Endothelial cell of umbilical vein (primary cell): ENCODE results near the gene TSEN34. TPM values are rescaled to one million over a fixed set of nuclear protein-coding genes. Genes with fewer than 3 reads are reported as not detected.
"Not testable (repeated sequence)": the region's sequence is repeated elsewhere in the genome, so short reads cannot be mapped to it uniquely, and the experiment has no call there.

Experiments
- BruUV-seq: library from RNA; stranded (reverse); fragments of 400-500 nt; replicated peaks from 2 replicates; lab custom pipeline; 2021; lab: Mats Ljungman, UMichigan
- CTCF ChIA-PET: fragments of 300-600, 350-600 bp; sonication (Branson Sonifier 250); formaldehyde crosslinking; loops from one replicate; lab custom pipeline; 2021; ENCODE audit warnings: antibody characterized with exemption, inconsistent platforms; lab: Charles Lee
- POLR2A ChIA-PET: fragments of 300-600, 350-600 bp; sonication (Branson Sonifier 250); formaldehyde crosslinking; loops from one replicate; lab custom pipeline; 2021; ENCODE audit warnings: antibody characterized with exemption, inconsistent platforms; lab: Charles Lee
- DNase-seq: peaks from one replicate; pipeline ENCODE4 v3.0.0-alpha.2; 2011; ENCODE audit warnings: low read depth, low spot score
- FAIRE-seq: peaks from 2 replicates; lab custom pipeline; 2011; peaks lifted over from hg19 to GRCh38; lab: Jason Lieb, UNC
- H2AFZ ChIP-seq: 2 replicates; pipeline ENCODE4 v1.6.0; 2012; ENCODE audit warnings: low read depth, low read length, control low read depth, inconsistent platforms
- H3K27ac ChIP-seq: 2 replicates; pipeline ENCODE4 v1.5.1; 2011; ENCODE audit warnings: low read depth, mild to moderate bottlenecking, control low read depth, low read length, moderate library complexity; ENCODE audit not compliant: insufficient read depth
- H3K27me3 ChIP-seq, 2 experiments: 2 replicates each; pipeline versions ENCODE4 v1.6.0 to v1.6.1; 2011; ENCODE audit warnings: low read length in 2 of 2, mixed read lengths in 1 of 2; ENCODE audit not compliant: control insufficient read depth in 2 of 2, insufficient read depth in 2 of 2
- H3K36me3 ChIP-seq, 2 experiments: 2 replicates in 1 of 2; 3 replicates in 1 of 2; pipeline ENCODE4 v1.5.1; 2011; ENCODE audit warnings: low read length in 2 of 2, mild to moderate bottlenecking in 1 of 2, moderate library complexity in 1 of 2; ENCODE audit not compliant: control insufficient read depth in 2 of 2, insufficient read depth in 2 of 2; ENCODE audit errors: extremely low read depth in 1 of 2
- H3K4me1 ChIP-seq: 3 replicates; pipeline ENCODE4 v1.5.1; 2011; ENCODE audit warnings: mild to moderate bottlenecking, low read length; ENCODE audit not compliant: control insufficient read depth, insufficient read depth; ENCODE audit errors: extremely low read depth
- H3K4me2 ChIP-seq: 2 replicates; pipeline ENCODE4 v1.6.1; 2011; ENCODE audit warnings: low read length, control low read depth, mixed read lengths; ENCODE audit not compliant: insufficient read depth
- H3K4me3 ChIP-seq, 3 experiments: fragments of 200-600 bp in 1 of 3; sonication (generic), shearing (Covaris generic) in 1 of 3; replicated peaks in 1 of 3; 2 replicates each; pipeline ENCODE4 v1.5.1; 2011 to 2016; ENCODE audit warnings: control low read depth in 3 of 3, low read length in 3 of 3, mild to moderate bottlenecking in 2 of 3, inconsistent platforms in 1 of 3, low read depth in 1 of 3, moderate library complexity in 1 of 3; ENCODE audit not compliant: insufficient read depth in 1 of 3
- H3K79me2 ChIP-seq: 2 replicates; pipeline ENCODE4 v1.6.0; 2012; ENCODE audit warnings: low read length, inconsistent platforms; ENCODE audit not compliant: control insufficient read depth, insufficient read depth
- H3K9ac ChIP-seq: replicated peaks from 2 replicates; pipeline ENCODE3; 2011; ENCODE audit warnings: low read length, control low read depth; ENCODE audit not compliant: insufficient read depth; ENCODE audit errors: extremely low read depth
- H3K9me1 ChIP-seq: replicated peaks from 3 replicates; pipeline ENCODE4 v1.6.0; 2011; ENCODE audit warnings: mild to moderate bottlenecking, low read length; ENCODE audit not compliant: control insufficient read depth, insufficient read depth; ENCODE audit errors: extremely low read depth
- H3K9me3 ChIP-seq: replicated peaks from 2 replicates; pipeline ENCODE4 v1.5.1; 2012; ENCODE audit warnings: low read length, inconsistent platforms; ENCODE audit not compliant: control insufficient read depth, insufficient read depth
- H4K20me1 ChIP-seq: replicated peaks from 2 replicates; pipeline ENCODE3; 2011; ENCODE audit warnings: mild to moderate bottlenecking, low read length; ENCODE audit not compliant: control insufficient read depth, insufficient read depth; ENCODE audit errors: extremely low read depth
- CTCF ChIP-seq, 2 donors: IDR thresholded peaks; 1 replicate in 1 of 2; 2 replicates in 1 of 2; pipeline ENCODE4 v1.5.1; 2011; ENCODE audit warnings: low read length in 2 of 2, mild to moderate bottlenecking in 2 of 2, moderate library complexity in 2 of 2, control low read depth in 1 of 2, inconsistent platforms in 1 of 2, low read depth in 1 of 2; ENCODE audit not compliant: insufficient read depth in 1 of 2; ENCODE audit errors: extremely low read depth in 1 of 2
- MAX ChIP-seq: IDR thresholded peaks from 2 replicates; pipeline ENCODE4 v1.6.1; 2011; ENCODE audit not compliant: insufficient read depth, insufficient read length
- MYC ChIP-seq: IDR thresholded peaks from one replicate; pipeline ENCODE4 v1.6.1; 2011; ENCODE audit warnings: mild to moderate bottlenecking, low read depth, low read length
- POLR2AphosphoS5 ChIP-seq: IDR thresholded peaks from 2 replicates; pipeline ENCODE4 v1.6.1; 2012; ENCODE audit warnings: low read depth, mild to moderate bottlenecking, control low read depth, low read length, moderate library complexity; ENCODE audit not compliant: insufficient read depth
- dilution Hi-C: fragments of 300-500 bp; cut with MboI; formaldehyde crosslinking; loops from one replicate; pipeline ENCODE4 v1.15.0; 2019; ENCODE audit warnings: low sequenced_read_pairs; ENCODE audit not compliant: extremely low pct_ligation_motif_present
- intact Hi-C: fragments of 100-400 bp; cut with micrococcal nuclease; formaldehyde crosslinking; loops from one replicate; pipeline ENCODE4 v1.10.0; 2022
- polyA plus RNA-seq, 4 experiments: library from polyadenylated mRNA; depleted of rRNA in 3 of 4; stranded (reverse) in 3 of 4; unstranded in 1 of 4; fragments of >200 nt; gene quantifications; 2 replicates each; pipeline versions ENCODE4 v1.2.1 to v1.2.3, GENCODE V29; 2011 to 2012; ENCODE audit warnings: missing spikeins in 1 of 4
- total RNA-seq: library from RNA; stranded (reverse); gene quantifications from 2 replicates; pipeline ENCODE4 v1.2.3, GENCODE V29; 2021

Gene TSEN34
- total and polyA plus RNA-seq, 2 donors (not counting 3 experiments of a cell fraction or from before 2014, with no cell fraction given) = 40.7 to 81.9 TPM

- H3K79me2 ChIP-seq = no peaks in the 10 kb centered on the region
- no peaks in the 10 kb centered on the region for H3K4me1 ChIP-seq
- H2AFZ ChIP-seq = peak overlapping the region; percentile 54
- dilution Hi-C loops (no loop called here), intact Hi-C loops (loop anchor here (1.0 kb wide), 3 partner anchors 63 to 438 kb away; no protein-coding TSS in a partner anchor)
- peaks cover 10 to 17% of the 10 kb centered on the region in 2 experiments for H3K27me3 ChIP-seq
- no peaks in the 10 kb centered on the region for H3K36me3 ChIP-seq
- FAIRE-seq (peak; percentile 99), DNase-seq (peak; percentile 74)
- no peaks in the 10 kb centered on the region for H4K20me1 ChIP-seq
- no peaks in the 10 kb centered on the region for H3K9me3 ChIP-seq
- TF ChIP-seq CTCF (IDR thresholded peaks at IDR 0.05; ENCODE audit: extremely low read depth in 1 of 2, insufficient read depth in 1 of 2, low read depth in 1 of 2, low read length in 2 of 2) (peak; percentile 96 to 100), POLR2AphosphoS5 (no peak)
- ChIA-PET POLR2A (no interaction called here), CTCF (interaction anchor here (1.1 to 1.5 kb wide), 3 partner anchors 17 to 64 kb away, joined by 4 to 10 read pairs (median 4); no protein-coding TSS in a partner anchor)
- H3K4me3 ChIP-seq = no peak overlapping the region
- H3K4me2 ChIP-seq = no peak overlapping the region
- no peak overlapping the region for H3K27ac ChIP-seq
- BruUV-seq = no TSS peak
- no peaks in the 10 kb centered on the region for H3K9me1 ChIP-seq
- H3K9ac ChIP-seq = no peak overlapping the region
Observed at GRCh38 chr19:54231077-54231931, 40.2 kb downstream of the TSEN34 start.

DNA sequence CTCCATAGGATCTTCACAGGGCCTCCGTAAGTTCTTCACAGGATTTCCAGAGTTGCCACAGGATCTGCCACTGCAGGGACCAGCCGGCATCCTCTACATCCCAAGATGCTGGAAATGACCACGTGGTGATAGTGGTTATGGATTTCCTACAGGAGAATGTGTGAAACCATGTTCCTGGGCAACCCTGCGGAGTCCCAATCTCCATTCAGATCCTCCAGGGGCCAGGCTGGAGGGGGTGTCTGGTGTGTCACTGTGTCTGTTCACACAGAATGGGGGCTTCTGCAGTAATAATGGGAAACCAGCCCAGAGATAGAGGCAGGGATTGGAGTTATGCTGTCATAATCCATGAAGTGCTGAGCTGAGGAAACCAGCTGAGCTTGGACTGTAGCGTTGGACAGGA is 42.8 kb downstream of the TSEN34 start:
- Histone ChIP-seq H3K4me3 (no peak overlapping the region), H3K9me1 (no peaks in the 10 kb centered on the region), H3K27ac (no peak overlapping the region), H3K4me1 (no peaks in the 10 kb centered on the region), H4K20me1 (no peaks in the 10 kb centered on the region), H3K9ac (no peak overlapping the region), H3K4me2 (no peak overlapping the region), H3K9me3 (no peaks in the 10 kb centered on the region), H2AFZ (no peak overlapping the region), H3K79me2 (no peaks in the 10 kb centered on the region), H3K27me3 (peaks cover 10 to 21% of the 10 kb centered on the region in 2 experiments), H3K36me3 (no peaks in the 10 kb centered on the region)
- no TSS peak for BruUV-seq
- ChIA-PET POLR2A (no interaction called here), CTCF (interaction anchor here (1.9 kb wide), 1 partner anchor 32 kb away, joined by 8 read pairs; no protein-coding TSS in a partner anchor)
- FAIRE-seq (no peak), DNase-seq (no peak)
- TF ChIP-seq MAX = no peak
- TF ChIP-seq MYC = no peak
- intact Hi-C loops = no loop called here
- dilution Hi-C loops = no loop called here

GRCh38 chr19:54239491-54240371 is 48.6 kb downstream of the TSEN34 start:
- CTCF ChIA-PET, H3K4me1 ChIP-seq, H3K4me2 ChIP-seq, BruUV-seq, POLR2A ChIA-PET, H3K27ac ChIP-seq, dilution Hi-C loops, H3K4me3 ChIP-seq, H3K36me3 ChIP-seq, FAIRE-seq, H2AFZ ChIP-seq, H3K9me1 ChIP-seq, H3K79me2 ChIP-seq, H3K9me3 ChIP-seq, H3K9ac ChIP-seq, DNase-seq, H4K20me1 ChIP-seq: not testable (repeated sequence)
- intact Hi-C loops = loop anchor here (2.0 kb wide), 1 partner anchor 17 kb away; the partner anchor contains the start of gene LILRB3
- H3K27me3 ChIP-seq = peaks cover 0 to 11% of the 10 kb centered on the region in 2 experiments
